ENCODE data around the gene DOK4. TPM values are rescaled to one million over a fixed set of nuclear protein-coding genes. Genes with fewer than 3 reads are reported as not detected.
A peak's percentile ranks its signal among the peaks of the same experiment; 100 is the strongest.

The DOK4 gene
- total and polyA plus RNA-seq, 9 donors, result 9.9 to 34.7 (median 29.2) TPM

- no peak for DNase-seq
- H3K4me1 ChIP-seq (ENCODE audit: insufficient read depth), result no peaks in the 10 kb centered on the region
- H3K9me3 ChIP-seq, result no peaks in the 10 kb centered on the region
- no peak overlapping the region for H3K27ac ChIP-seq
- H3K27me3 ChIP-seq, result no peaks in the 10 kb centered on the region
- TF ChIP-seq CTCF (IDR thresholded peaks at IDR 0.05) (no peak), POLR2A (IDR thresholded peaks at IDR 0.05) (no peak)
- H3K4me3 ChIP-seq, result no peak overlapping the region
- 82 to 89% (median 82%) methylated on average over 6 of the region's 6 CpGs for WGBS, 3 donors
- intact Hi-C loops (cut with DNase I), result no loop called here
- H3K36me3 ChIP-seq, result no peaks in the 10 kb centered on the region
Observed at GRCh38 chr16:57505169-57505568, 18.9 kb upstream of the DOK4 start.

DNA sequence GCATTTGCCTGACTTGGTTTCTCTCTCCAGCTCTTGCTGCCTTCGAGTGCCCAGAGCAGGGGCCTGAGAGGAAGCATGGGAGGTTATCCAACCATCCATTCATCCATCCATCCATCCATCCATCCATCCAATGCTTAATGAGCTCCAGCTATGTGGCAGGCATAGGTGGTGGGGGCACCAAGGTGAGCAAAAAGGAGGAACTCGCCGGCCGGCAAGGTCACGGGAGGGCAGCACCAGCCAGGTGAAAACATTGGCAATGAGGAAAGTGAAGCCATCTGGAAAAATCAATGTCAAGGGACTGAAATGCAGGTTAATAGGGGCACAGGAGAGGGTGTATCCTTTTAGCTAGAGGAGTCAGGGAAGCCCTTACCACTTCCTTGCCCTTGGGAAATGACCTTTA, 18.2 kb upstream of the DOK4 start:
- WGBS, 3 donors, result 72 to 83% (median 73%) methylated on average over 5 of the region's 5 CpGs

GRCh38 chr16:57504001-57504400, 17.7 kb upstream of the DOK4 start:
- no peak for TF ChIP-seq CTCF (IDR thresholded peaks at IDR 0.05)
- no peak for TF ChIP-seq POLR2A (IDR thresholded peaks at IDR 0.05)
- no peak for TF ChIP-seq EP300 (IDR thresholded peaks at IDR 0.05)
- Histone ChIP-seq H3K4me3 (no peak overlapping the region), H3K36me3 (no peaks in the 10 kb centered on the region), H3K27ac (no peak overlapping the region), H3K27me3 (no peaks in the 10 kb centered on the region), H3K9me3 (no peaks in the 10 kb centered on the region), H3K4me1 (ENCODE audit: insufficient read depth) (no peaks in the 10 kb centered on the region)
- intact Hi-C loops (cut with DNase I), result no loop called here
- no peak for DNase-seq
- 33 to 39% (median 36%) methylated on average over 6 of the region's 6 CpGs for WGBS, 3 donors

More for the DNA sequence above, 18.2 kb upstream of the DOK4 start:
- H3K36me3 ChIP-seq, result no peaks in the 10 kb centered on the region
- H3K4me1 ChIP-seq (ENCODE audit: insufficient read depth), result no peaks in the 10 kb centered on the region
- H3K27me3 ChIP-seq, result no peaks in the 10 kb centered on the region
- H3K9me3 ChIP-seq, result no peaks in the 10 kb centered on the region
- DNase-seq, result no peak
- intact Hi-C loops (cut with DNase I), result no loop called here
- TF ChIP-seq CTCF (IDR thresholded peaks at IDR 0.05), result no peak
- no peak for TF ChIP-seq EP300 (IDR thresholded peaks at IDR 0.05)
- no peak for TF ChIP-seq POLR2A (IDR thresholded peaks at IDR 0.05)
- no peak overlapping the region for H3K27ac ChIP-seq
- H3K4me3 ChIP-seq, result no peak overlapping the region

DNA sequence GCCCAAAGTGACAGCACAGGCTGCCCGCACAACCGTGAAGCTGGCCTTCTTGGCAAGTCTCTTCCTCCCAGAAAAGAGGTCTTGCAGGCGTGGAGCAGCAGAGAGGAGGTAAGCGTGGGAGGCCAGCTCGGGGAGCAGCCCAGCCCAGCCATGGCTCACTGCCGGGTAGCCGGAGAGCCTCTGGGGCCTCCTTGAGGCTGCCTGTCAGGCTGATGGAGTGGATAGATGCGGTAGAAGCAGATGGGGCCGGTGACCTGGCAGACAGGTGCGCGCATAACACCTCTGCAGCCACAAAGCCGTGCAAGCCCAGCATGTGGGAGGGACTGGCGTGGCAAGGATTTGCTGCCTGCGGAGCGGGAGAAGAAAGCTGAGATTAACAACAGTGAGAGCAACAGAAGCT, 17.1 kb upstream of the DOK4 start:
- intact Hi-C loops (cut with DNase I), result no loop called here
- 25 to 35% (median 26%) methylated on average over 15 of the region's 15 CpGs for WGBS, 3 donors
- H3K4me1 ChIP-seq (ENCODE audit: insufficient read depth), result no peaks in the 10 kb centered on the region
- no peaks in the 10 kb centered on the region for H3K27me3 ChIP-seq
- no peak for TF ChIP-seq EP300 (IDR thresholded peaks at IDR 0.05)
- no peak for TF ChIP-seq CTCF (IDR thresholded peaks at IDR 0.05)
- no peak for TF ChIP-seq POLR2A (IDR thresholded peaks at IDR 0.05)
- H3K9me3 ChIP-seq, result no peaks in the 10 kb centered on the region
- peak in 1 of 5 donors; percentile 59 for DNase-seq
- H3K27ac ChIP-seq, result no peak overlapping the region
- no peak overlapping the region for H3K4me3 ChIP-seq
- no peaks in the 10 kb centered on the region for H3K36me3 ChIP-seq
